Right hindlimb (tissue), 1 donor: ENCODE results near the gene DNMT3L.
A peak's percentile ranks its signal among the peaks of the same experiment; 100 is the strongest.
"Not testable (repeated sequence)": the region's sequence is repeated elsewhere in the genome, so short reads cannot be mapped to it uniquely, and the experiment has no call there.

Experiments
- DNase-seq: peaks from one replicate; pipeline ENCODE4 v3.0.0-alpha.2; 2018

The DNMT3L gene

GRCh38 chr21:44294391-44295162 is 32.9 kb upstream of the DNMT3L start:
- DNase-seq: peak; percentile 74

- peak; percentile 18 for DNase-seq
Observed at GRCh38 chr21:44293551-44294231, 32.0 kb upstream of the DNMT3L start.

GRCh38 chr21:44292812-44293195 is 31.1 kb upstream of the DNMT3L start:
- peak; percentile 18 for DNase-seq

GRCh38 chr21:44291936-44292811 is 30.5 kb upstream of the DNMT3L start:
- peak; percentile 24 for DNase-seq

- peak; percentile 11 for DNase-seq
Observed at GRCh38 chr21:44291078-44291935, 29.6 kb upstream of the DNMT3L start.

- peak; percentile 12 for DNase-seq
Observed at GRCh38 chr21:44290327-44291077, 28.8 kb upstream of the DNMT3L start.

- no peak for DNase-seq
Observed at GRCh38 chr21:44289381-44290010, 27.8 kb upstream of the DNMT3L start.

GRCh38 chr21:44288251-44289110 is 26.8 kb upstream of the DNMT3L start:
- DNase-seq: no peak

- peak; percentile 21 for DNase-seq
Observed at GRCh38 chr21:44286716-44287632, 25.3 kb upstream of the DNMT3L start.

- DNase-seq: peak; percentile 16
Observed at GRCh38 chr21:44286086-44286715, 24.5 kb upstream of the DNMT3L start.

- no peak for DNase-seq
Observed at GRCh38 chr21:44285138-44285992, 23.7 kb upstream of the DNMT3L start, which contains the start of gene AIRE. AIRE (plus strand) TSS chr21:44285876; CDS start chr21:44286007, 131 bp downstream.

GRCh38 chr21:44283948-44284347 is 22.3 kb upstream of the DNMT3L start:
- no peak for DNase-seq

- DNase-seq: not testable (repeated sequence)
Observed at GRCh38 chr21:44283211-44283785, 21.6 kb upstream of the DNMT3L start.

GRCh38 chr21:44282370-44282769 is 20.7 kb upstream of the DNMT3L start:
- DNase-seq: no peak

GRCh38 chr21:44281801-44282200 is 20.1 kb upstream of the DNMT3L start:
- no peak for DNase-seq

GRCh38 chr21:44279354-44280260 is 17.9 kb upstream of the DNMT3L start:
- DNase-seq: no peak
